ENCODE results near the gene TYSND1.

Gene TYSND1

GRCh38 chr10:70147259-70147625 lies 742 bp upstream of the TYSND1 start:
- no peak overlapping the region for H3K4me3 ChIP-seq (ENCODE audit: low read length)
- TF ChIP-seq ZNF274 (IDR thresholded peaks at IDR 0.05; ENCODE audit: low read depth, low read length) = no peak

- peak overlapping the region; percentile 72; the same call in 1 of the 2 replicates for H3K4me3 ChIP-seq (ENCODE audit: low read length)
- no peak for TF ChIP-seq ZNF274 (IDR thresholded peaks at IDR 0.05; ENCODE audit: low read depth, low read length)
Measured at GRCh38 chr10:70145666-70146488, 623 bp downstream of the TYSND1 start.

- peak overlapping the region; percentile 72; the same call in 1 of the 2 replicates for H3K4me3 ChIP-seq (ENCODE audit: low read length)
- no peak for TF ChIP-seq ZNF274 (IDR thresholded peaks at IDR 0.05; ENCODE audit: low read depth, low read length)
Measured at GRCh38 chr10:70145166-70145665, 1.3 kb downstream of the TYSND1 start.

GRCh38 chr10:70144372-70145110 lies 2.0 kb downstream of the TYSND1 start:
- TF ChIP-seq ZNF274 (IDR thresholded peaks at IDR 0.05; ENCODE audit: low read depth, low read length) = no peak
- H3K4me3 ChIP-seq (ENCODE audit: low read length) = peak overlapping the region; percentile 72; the same call in 1 of the 2 replicates

GRCh38 chr10:70142555-70142954 lies 3.9 kb downstream of the TYSND1 start:
- no peak overlapping the region for H3K4me3 ChIP-seq (ENCODE audit: low read length)
- no peak for TF ChIP-seq ZNF274 (IDR thresholded peaks at IDR 0.05; ENCODE audit: low read depth, low read length)

- H3K4me3 ChIP-seq (ENCODE audit: low read length) = no peak overlapping the region
- no peak for TF ChIP-seq ZNF274 (IDR thresholded peaks at IDR 0.05; ENCODE audit: low read depth, low read length)
Measured at GRCh38 chr10:70140297-70140696, 6.2 kb downstream of the TYSND1 start.

GRCh38 chr10:70139997-70140250 lies 6.6 kb downstream of the TYSND1 start:
- no peak for TF ChIP-seq ZNF274 (IDR thresholded peaks at IDR 0.05; ENCODE audit: low read depth, low read length)

GRCh38 chr10:70139151-70139996 lies 7.1 kb downstream of the TYSND1 start:
- no peak for TF ChIP-seq ZNF274 (IDR thresholded peaks at IDR 0.05; ENCODE audit: low read depth, low read length)
- no peak overlapping the region for H3K4me3 ChIP-seq (ENCODE audit: low read length)

More at GRCh38 chr10:70139997-70140250, 6.6 kb downstream of the TYSND1 start:
- no peak overlapping the region for H3K4me3 ChIP-seq (ENCODE audit: low read length)

GRCh38 chr10:70137927-70138883 lies 8.3 kb downstream of the TYSND1 start:
- no peak for TF ChIP-seq ZNF274 (IDR thresholded peaks at IDR 0.05; ENCODE audit: low read depth, low read length)
- H3K4me3 ChIP-seq (ENCODE audit: low read length) = no peak overlapping the region

- H3K4me3 ChIP-seq (ENCODE audit: low read length) = no peak overlapping the region
- TF ChIP-seq ZNF274 (IDR thresholded peaks at IDR 0.05; ENCODE audit: low read depth, low read length) = no peak
Measured at GRCh38 chr10:70137135-70137534, 9.4 kb downstream of the TYSND1 start.

- TF ChIP-seq ZNF274 (IDR thresholded peaks at IDR 0.05; ENCODE audit: low read depth, low read length) = no peak
- no peak overlapping the region for H3K4me3 ChIP-seq (ENCODE audit: low read length)
Measured at GRCh38 chr10:70135684-70136083, 10.8 kb downstream of the TYSND1 start.

GRCh38 chr10:70135046-70135445 lies 11.5 kb downstream of the TYSND1 start:
- TF ChIP-seq ZNF274 (IDR thresholded peaks at IDR 0.05; ENCODE audit: low read depth, low read length) = no peak
- no peak overlapping the region for H3K4me3 ChIP-seq (ENCODE audit: low read length)

Measured in GM08714 (cell line).